ENCODE data around the gene NTPCR. TPM values are rescaled to one million over a fixed set of nuclear protein-coding genes. Genes with fewer than 3 reads are reported as not detected.

NTPCR gene
- total RNA-seq, 2 donors from 2014 or later: 20.9 to 50.5 TPM

GRCh38 chr1:232937741-232938375, 12.6 kb upstream of the NTPCR start:
- ATAC-seq (replicated peaks in 1 of 2) (no peak), DNase-seq (no peak)
- no peaks in the 10 kb centered on the region for H3K4me1 Mint-ChIP-seq (ENCODE audit: low read depth)
- H3K27ac Mint-ChIP-seq: no peak overlapping the region
- no peaks in the 10 kb centered on the region for H3K36me3 Mint-ChIP-seq (ENCODE audit: insufficient read depth in 2 of 2)
- peaks cover 6% of the 10 kb centered on the region for H3K27me3 Mint-ChIP-seq (ENCODE audit: low read depth)
- H3K4me3 Mint-ChIP-seq: no peak overlapping the region
- peaks cover 0 to 3% of the 10 kb centered on the region in 2 donors for H3K9me3 Mint-ChIP-seq

- H3K4me3 Mint-ChIP-seq: no peak overlapping the region
- DNase-seq: no peak
- H3K36me3 Mint-ChIP-seq (ENCODE audit: insufficient read depth in 2 of 2): no peaks in the 10 kb centered on the region
- peaks cover 0 to 3% of the 10 kb centered on the region in 2 donors for H3K9me3 Mint-ChIP-seq
- H3K27me3 Mint-ChIP-seq (ENCODE audit: low read depth): peaks cover 6% of the 10 kb centered on the region
- H3K4me1 Mint-ChIP-seq (ENCODE audit: low read depth): peaks cover 8% of the 10 kb centered on the region
- ATAC-seq (replicated peaks in 1 of 2): no peak
- H3K27ac Mint-ChIP-seq: no peak overlapping the region
Observed at GRCh38 chr1:232938926-232939325, 11.5 kb upstream of the NTPCR start.

- ATAC-seq (replicated peaks in 1 of 2) (no peak), DNase-seq (no peak)
- no peak overlapping the region for H3K4me3 Mint-ChIP-seq
- no peaks in the 10 kb centered on the region for H3K36me3 Mint-ChIP-seq (ENCODE audit: insufficient read depth in 2 of 2)
- H3K4me1 Mint-ChIP-seq (ENCODE audit: low read depth): peaks cover 16% of the 10 kb centered on the region
- H3K27me3 Mint-ChIP-seq (ENCODE audit: low read depth): peaks cover 6% of the 10 kb centered on the region
- peaks cover 0 to 3% of the 10 kb centered on the region in 2 donors for H3K9me3 Mint-ChIP-seq
- no peak overlapping the region for H3K27ac Mint-ChIP-seq
Observed at GRCh38 chr1:232939748-232940147, 10.7 kb upstream of the NTPCR start.

DNA sequence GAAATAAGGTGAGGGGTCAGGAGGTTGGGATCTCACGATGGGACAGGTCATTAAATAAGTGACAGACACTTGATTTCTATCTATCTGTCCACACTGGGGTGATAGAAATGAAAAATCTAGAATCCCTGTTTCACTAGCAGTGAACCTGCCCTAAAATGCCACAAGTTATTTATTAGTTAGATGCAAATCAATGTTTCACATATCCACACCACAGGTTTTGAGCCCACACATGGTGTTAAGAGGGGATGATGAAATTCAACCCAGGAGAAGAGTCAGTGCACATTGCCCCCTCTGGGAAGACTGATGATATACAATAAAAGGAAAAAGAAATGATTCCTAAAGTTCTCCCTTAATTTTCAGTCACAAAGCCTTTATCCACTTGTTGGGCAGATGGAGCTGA, 10.1 kb upstream of the NTPCR start:
- H3K27me3 Mint-ChIP-seq (ENCODE audit: low read depth): peaks cover 6% of the 10 kb centered on the region

GRCh38 chr1:232942413-232943294, 7.8 kb upstream of the NTPCR start:
- H3K4me3 Mint-ChIP-seq: no peak overlapping the region
- no peaks in the 10 kb centered on the region for H3K36me3 Mint-ChIP-seq (ENCODE audit: insufficient read depth in 2 of 2)
- ATAC-seq (replicated peaks in 1 of 2): no peak

More for the DNA sequence above, 10.1 kb upstream of the NTPCR start:
- Mint-ChIP-seq H3K36me3 (ENCODE audit: insufficient read depth in 2 of 2) (no peaks in the 10 kb centered on the region), H3K9me3 (peaks cover 0 to 3% of the 10 kb centered on the region in 2 donors), H3K4me3 (no peak overlapping the region), H3K27ac (no peak overlapping the region), H3K4me1 (ENCODE audit: low read depth) (peaks cover 19% of the 10 kb centered on the region)
- no peak for ATAC-seq (replicated peaks in 1 of 2)
- no peak for DNase-seq

DNA sequence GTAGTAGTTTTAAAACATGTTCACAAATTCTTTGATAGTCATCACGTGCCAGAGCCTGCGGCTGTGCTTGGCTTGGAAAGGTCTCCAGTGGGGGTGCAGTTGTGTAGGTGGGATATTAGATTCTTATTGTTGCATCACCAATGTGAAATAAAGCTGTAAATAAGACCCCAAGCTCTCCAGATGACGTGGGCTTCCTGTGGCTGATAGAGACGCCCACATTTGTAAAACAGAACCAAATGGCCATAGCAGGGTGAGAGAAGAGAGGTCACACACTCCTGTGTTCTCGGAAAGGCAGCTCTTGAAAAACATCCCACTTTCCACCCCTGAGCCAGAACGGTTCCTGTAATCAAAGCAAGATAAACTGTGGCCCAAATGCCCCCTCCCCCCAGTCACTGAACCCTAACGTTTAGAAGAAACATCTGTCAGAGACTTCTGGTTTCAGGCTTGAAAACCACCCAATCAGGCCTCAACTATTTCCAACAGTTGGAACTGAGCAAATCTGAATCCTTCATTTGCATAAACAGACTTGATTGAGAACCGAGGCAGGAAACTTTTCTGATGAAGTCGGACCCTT, 6.6 kb upstream of the NTPCR start:
- ATAC-seq (replicated peaks in 1 of 2) (peak; percentile 62 to 78), DNase-seq (peak; percentile 15 to 28)
- Mint-ChIP-seq H3K4me3 (peak overlapping the region; percentile 22 to 74), H3K9me3 (peaks cover 0 to 3% of the 10 kb centered on the region in 2 donors), H3K27ac (peak overlapping the region; percentile 92), H3K36me3 (ENCODE audit: insufficient read depth in 2 of 2) (no peaks in the 10 kb centered on the region), H3K4me1 (ENCODE audit: low read depth) (peaks cover 19% of the 10 kb centered on the region), H3K27me3 (ENCODE audit: low read depth) (peaks cover 3% of the 10 kb centered on the region)

More at GRCh38 chr1:232942413-232943294, 7.8 kb upstream of the NTPCR start:
- Mint-ChIP-seq H3K4me1 (ENCODE audit: low read depth) (peaks cover 19% of the 10 kb centered on the region), H3K27ac (no peak overlapping the region), H3K27me3 (ENCODE audit: low read depth) (peaks cover 6% of the 10 kb centered on the region), H3K9me3 (peaks cover 0 to 3% of the 10 kb centered on the region in 2 donors)
- no peak for DNase-seq

- no peak for DNase-seq
- Mint-ChIP-seq H3K4me3 (peak overlapping the region; percentile 4 to 74), H3K9me3 (peaks cover 0 to 3% of the 10 kb centered on the region in 2 donors), H3K27ac (peak overlapping the region; percentile 92), H3K36me3 (ENCODE audit: insufficient read depth in 2 of 2) (no peaks in the 10 kb centered on the region), H3K4me1 (ENCODE audit: low read depth) (peaks cover 22% of the 10 kb centered on the region), H3K27me3 (ENCODE audit: low read depth) (no peaks in the 10 kb centered on the region)
- peak; percentile 36 to 54 for ATAC-seq (replicated peaks in 1 of 2)
Observed at GRCh38 chr1:232944347-232944746, 6.1 kb upstream of the NTPCR start.

GRCh38 chr1:232949636-232950196, 695 bp upstream of the NTPCR start:
- H3K9me3 Mint-ChIP-seq: no peaks in the 10 kb centered on the region
- no peak for DNase-seq
- H3K4me3 Mint-ChIP-seq: peak overlapping the region; percentile 79 to 97
- H3K27me3 Mint-ChIP-seq (ENCODE audit: low read depth): no peaks in the 10 kb centered on the region
- peaks cover 37% of the 10 kb centered on the region for H3K4me1 Mint-ChIP-seq (ENCODE audit: low read depth)
- H3K27ac Mint-ChIP-seq: peak overlapping the region; percentile 96
- H3K36me3 Mint-ChIP-seq (ENCODE audit: insufficient read depth in 2 of 2): no peaks in the 10 kb centered on the region
- ATAC-seq (replicated peaks in 1 of 2): no peak

DNA sequence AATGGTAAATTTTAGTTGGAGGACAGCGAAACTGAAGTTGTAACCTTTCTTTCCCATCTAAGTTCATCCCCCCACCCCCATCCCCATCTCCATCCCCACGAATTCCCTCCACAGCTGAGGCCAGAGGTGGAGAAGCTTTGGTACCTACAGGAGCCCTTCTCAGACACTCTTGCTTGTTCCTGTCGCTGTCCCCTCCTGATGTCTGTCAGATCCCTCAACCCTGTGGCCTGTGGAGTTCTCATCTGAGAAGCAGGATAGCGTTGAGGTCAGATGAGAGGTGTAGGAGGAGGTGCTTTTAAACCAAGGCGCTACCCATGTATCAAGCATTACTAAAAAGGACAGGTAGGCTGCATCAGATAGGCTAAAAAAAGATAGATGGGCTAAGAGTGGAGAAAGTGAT, 769 bp downstream of the NTPCR start:
- no peaks in the 10 kb centered on the region for H3K36me3 Mint-ChIP-seq (ENCODE audit: insufficient read depth in 2 of 2)
- ATAC-seq (replicated peaks in 1 of 2) (peak; percentile 24 to 31), DNase-seq (peak; percentile 9 to 12)
- H3K27me3 Mint-ChIP-seq (ENCODE audit: low read depth): no peaks in the 10 kb centered on the region
- no peaks in the 10 kb centered on the region for H3K9me3 Mint-ChIP-seq
- peak overlapping the region; percentile 96 for H3K27ac Mint-ChIP-seq
- H3K4me1 Mint-ChIP-seq (ENCODE audit: low read depth): peaks cover 34% of the 10 kb centered on the region
- peak overlapping the region; percentile 79 to 97 for H3K4me3 Mint-ChIP-seq

DNA sequence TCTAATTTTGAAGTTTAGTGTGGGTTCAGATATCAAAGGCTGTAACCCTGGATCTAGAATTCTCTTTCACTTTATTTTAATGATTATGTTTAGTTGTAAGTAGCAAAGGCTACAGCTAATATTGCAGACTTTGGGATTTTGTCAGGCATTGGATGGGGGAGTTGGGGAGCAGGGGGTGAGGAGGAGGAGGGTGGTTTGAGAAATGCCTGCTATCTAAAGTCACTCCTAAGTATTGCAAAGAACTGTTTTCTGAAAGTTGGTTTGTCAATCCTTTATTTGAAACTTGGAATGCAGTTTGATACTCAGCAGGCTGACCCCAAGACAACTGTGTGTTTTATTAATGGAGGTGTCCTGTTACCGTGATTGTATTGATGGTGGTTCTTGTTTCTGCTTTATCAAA, 1.2 kb downstream of the NTPCR start:
- Mint-ChIP-seq H3K9me3 (no peaks in the 10 kb centered on the region), H3K36me3 (ENCODE audit: insufficient read depth in 2 of 2) (no peaks in the 10 kb centered on the region), H3K27ac (peak overlapping the region; percentile 22), H3K27me3 (ENCODE audit: low read depth) (no peaks in the 10 kb centered on the region), H3K4me1 (ENCODE audit: low read depth) (peaks cover 34% of the 10 kb centered on the region), H3K4me3 (peak overlapping the region; percentile 79 to 97)
- no peak for ATAC-seq (replicated peaks in 1 of 2)
- no peak for DNase-seq

- no peak for ATAC-seq (replicated peaks in 1 of 2)
- peaks cover 34% of the 10 kb centered on the region for H3K4me1 Mint-ChIP-seq (ENCODE audit: low read depth)
- H3K4me3 Mint-ChIP-seq: peak overlapping the region; percentile 66 to 79
- peak; percentile 31 to 37 for DNase-seq
- H3K27ac Mint-ChIP-seq: no peak overlapping the region
- H3K9me3 Mint-ChIP-seq: peaks cover 0 to 3% of the 10 kb centered on the region in 2 donors
- peaks cover 4 to 6% of the 10 kb centered on the region in 2 donors for H3K36me3 Mint-ChIP-seq (ENCODE audit: insufficient read depth in 2 of 2)
- no peaks in the 10 kb centered on the region for H3K27me3 Mint-ChIP-seq (ENCODE audit: low read depth)
Observed at GRCh38 chr1:232952514-232953499, 2.4 kb downstream of the NTPCR start.

Measured in activated T-cell treated with anti-CD3 and anti-CD28 coated beads, Interleukin-2, amount 50 U/mL, for 72 hours (primary cell).